IMR-90 (cell line): ENCODE results near the gene OSER1. TPM values are rescaled to one million over a fixed set of nuclear protein-coding genes. Genes with fewer than 3 reads are reported as not detected.

Source experiments
- ATAC-seq: fragments of 200-7000 bp; cut with Tn5 transposase; 2 replicates; pipeline ENCODE4 v1.9.1; 2020; ENCODE audit warnings: low read depth, mild to moderate bottlenecking, moderate library complexity
- BruUV-seq: library from RNA; stranded (reverse); fragments of 400-500 nt; replicated peaks from 2 replicates; lab custom pipeline; 2021; lab: Mats Ljungman, UMichigan
- CTCF ChIA-PET: fragments of 300-600 bp; formaldehyde crosslinking; extraction: SDS; loops from one replicate; lab custom pipeline; 2021; ENCODE audit warnings: antibody characterized with exemption; lab: Yijun Ruan, JAX
- POLR2A ChIA-PET: fragments of 300-600 bp; sonication (Branson Sonifier 250); formaldehyde crosslinking; loops from one replicate; lab custom pipeline; 2022; ENCODE audit warnings: antibody characterized with exemption; ENCODE audit not compliant: unreplicated experiment; lab: Charles Lee
- DNase-seq: peaks from one replicate; pipeline ENCODE4 v3.0.0; 2013
- H2AFZ ChIP-seq: replicated peaks from 2 replicates; pipeline ENCODE3; 2013; ENCODE audit warnings: low read length, mild to moderate bottlenecking; ENCODE audit not compliant: poor library complexity
- H2AK5ac ChIP-seq: 2 replicates; pipeline ENCODE4 v1.6.1; 2013; ENCODE audit warnings: low read depth, low read length, inconsistent platforms
- H2AK9ac ChIP-seq: replicated peaks from 2 replicates; pipeline ENCODE3; 2013; ENCODE audit warnings: mild to moderate bottlenecking, low read depth, low read length, moderate library complexity; ENCODE audit not compliant: poor library complexity
- H2BK120ac ChIP-seq: 2 replicates; pipeline ENCODE4 v1.6.1; 2013; ENCODE audit warnings: low read depth, low read length, inconsistent platforms
- H2BK15ac ChIP-seq: 3 replicates; pipeline ENCODE4 v1.6.1; 2013; ENCODE audit warnings: low read depth, low read length, inconsistent platforms
- H2BK20ac ChIP-seq: 2 replicates; pipeline ENCODE4 v1.6.1; 2013; ENCODE audit warnings: low read depth, mild to moderate bottlenecking, inconsistent platforms, low read length, moderate library complexity
- H2BK5ac ChIP-seq: 2 replicates; pipeline ENCODE4 v1.6.1; 2013; ENCODE audit warnings: mild to moderate bottlenecking, low read depth, low read length, inconsistent platforms; ENCODE audit not compliant: poor library complexity, severe bottlenecking
- H3K14ac ChIP-seq: replicated peaks from 2 replicates; pipeline ENCODE4 v1.6.1; 2013; ENCODE audit warnings: low read depth, low read length, inconsistent platforms
- H3K18ac ChIP-seq: 2 replicates; pipeline ENCODE4 v1.6.1; 2013; ENCODE audit warnings: low read depth, low read length, control low read depth
- H3K23ac ChIP-seq: 2 replicates; pipeline ENCODE4 v1.6.1; 2013; ENCODE audit warnings: low read depth, low read length, inconsistent platforms
- H3K27ac ChIP-seq: 2 replicates; pipeline ENCODE4 v1.5.1; 2013; ENCODE audit warnings: mild to moderate bottlenecking, control low read depth, low read length; ENCODE audit not compliant: insufficient read depth
- H3K27me3 ChIP-seq: 2 replicates; pipeline ENCODE4 v1.6.1; 2013; ENCODE audit warnings: low read length; ENCODE audit not compliant: control insufficient read depth, insufficient read depth
- H3K36me3 ChIP-seq: 2 replicates; pipeline ENCODE4 v1.6.1; 2013; ENCODE audit warnings: low read length, mixed read lengths; ENCODE audit not compliant: control insufficient read depth, insufficient read depth
- H3K4ac ChIP-seq: 2 replicates; pipeline ENCODE4 v1.6.1; 2013; ENCODE audit warnings: low read depth, low read length, inconsistent platforms
- H3K4me1 ChIP-seq: 2 replicates; pipeline ENCODE4 v1.6.1; 2013; ENCODE audit warnings: low read length, mixed read lengths; ENCODE audit not compliant: control insufficient read depth, insufficient read depth
- H3K4me2 ChIP-seq: 2 replicates; pipeline ENCODE4 v1.6.1; 2013; ENCODE audit warnings: low read depth, mild to moderate bottlenecking, control low read depth, low read length, moderate library complexity
- H3K4me3 ChIP-seq: 2 replicates; pipeline ENCODE4 v1.5.1; 2013; ENCODE audit warnings: low read depth, mild to moderate bottlenecking, control low read depth, low read length, moderate library complexity; ENCODE audit not compliant: insufficient read depth
- H3K56ac ChIP-seq: 2 replicates; pipeline ENCODE4 v1.6.1; 2013; ENCODE audit warnings: low read length, inconsistent platforms; ENCODE audit not compliant: insufficient read depth; ENCODE audit errors: extremely low read depth
- H3K79me1 ChIP-seq, 2 experiments: 2 replicates each; pipeline ENCODE4 v1.6.1; 2013; ENCODE audit warnings: low read length in 2 of 2, inconsistent platforms in 1 of 2, low read depth in 1 of 2
- H3K9ac ChIP-seq: 2 replicates; pipeline ENCODE4 v1.6.1; 2013; ENCODE audit warnings: low read depth, low read length, control low read depth
- H3K9me1 ChIP-seq: 2 replicates; pipeline ENCODE4 v1.6.1; 2013; ENCODE audit warnings: low read length, inconsistent platforms; ENCODE audit not compliant: insufficient read depth
- H3K9me3 ChIP-seq: 2 replicates; pipeline ENCODE4 v1.6.1; 2013; ENCODE audit warnings: low read length; ENCODE audit not compliant: control insufficient read depth, insufficient read depth
- H4K20me1 ChIP-seq: 2 replicates; pipeline ENCODE4 v1.6.1; 2013; ENCODE audit warnings: low read length, inconsistent platforms; ENCODE audit not compliant: insufficient read depth
- H4K5ac ChIP-seq: 2 replicates; pipeline ENCODE4 v1.6.1; 2013; ENCODE audit warnings: mild to moderate bottlenecking, low read depth, low read length, control low read depth
- H4K8ac ChIP-seq, 2 experiments: 2 replicates each; pipeline ENCODE4 v1.6.1; 2013; ENCODE audit warnings: low read depth in 2 of 2, low read length in 2 of 2, control low read depth in 1 of 2, inconsistent platforms in 1 of 2
- H4K91ac ChIP-seq: 2 replicates; pipeline ENCODE4 v1.6.1; 2013; ENCODE audit warnings: low read depth, low read length, inconsistent platforms; ENCODE audit not compliant: insufficient read depth
- BHLHE40 ChIP-seq: fragments of 150-350 bp; IDR thresholded peaks from 2 replicates; pipeline ENCODE4 v1.6.1; 2016; ENCODE audit warnings: mild to moderate bottlenecking, low read depth, low read length
- CEBPB ChIP-seq: IDR thresholded peaks from 2 replicates; pipeline ENCODE4 v1.6.1; 2012; ENCODE audit warnings: low read depth, low read length, improper control_type of control experiment
- CHD1 ChIP-seq: IDR thresholded peaks from 2 replicates; pipeline ENCODE4 v1.6.1; 2012; ENCODE audit warnings: low read depth, low read length, improper control_type of control experiment
- ELK1 ChIP-seq: fragments of 150-350 bp; IDR thresholded peaks from 2 replicates; pipeline ENCODE4 v1.6.1; 2016; ENCODE audit warnings: low read depth, mild to moderate bottlenecking, low read length, moderate library complexity, borderline replicate concordance
- MAZ ChIP-seq: IDR thresholded peaks from 2 replicates; pipeline ENCODE4 v1.6.1; 2012; ENCODE audit warnings: low read depth, mild to moderate bottlenecking, low read length, improper control_type of control experiment, moderate library complexity, borderline replicate concordance
- MXI1 ChIP-seq: IDR thresholded peaks from 2 replicates; pipeline ENCODE4 v1.6.1; 2012; ENCODE audit warnings: low read depth, mild to moderate bottlenecking, low read length, moderate library complexity, borderline replicate concordance
- NFE2L2 ChIP-seq: fragments of 150-350 bp; IDR thresholded peaks from 2 replicates; pipeline ENCODE4 v1.6.1; 2016; ENCODE audit warnings: low read depth, mild to moderate bottlenecking, low read length
- POLR2A ChIP-seq: IDR thresholded peaks from 2 replicates; pipeline ENCODE4 v1.6.1; 2012; ENCODE audit warnings: mild to moderate bottlenecking, low read depth, low read length
- RAD21 ChIP-seq: IDR thresholded peaks from 2 replicates; pipeline ENCODE4 v1.6.1; 2012; ENCODE audit warnings: low read length, improper control_type of control experiment
- RCOR1 ChIP-seq: IDR thresholded peaks from 2 replicates; pipeline ENCODE4 v1.6.1; 2012; ENCODE audit warnings: mild to moderate bottlenecking, low read length, improper control_type of control experiment; ENCODE audit not compliant: insufficient replicate concordance
- RFX5 ChIP-seq: IDR thresholded peaks from 2 replicates; pipeline ENCODE4 v1.8.0; 2012; ENCODE audit warnings: low read depth, mild to moderate bottlenecking, low read length, moderate library complexity
- SMC3 ChIP-seq: fragments of 150-350 bp; IDR thresholded peaks from 2 replicates; pipeline ENCODE4 v1.6.1; 2016; ENCODE audit warnings: low read depth, mild to moderate bottlenecking, antibody characterized with exemption, low read length, moderate library complexity
- WGBS, 2 experiments: methylation state at CpG; one replicate each; pipeline versions ENCODE4 v1.1.5 to v1.1.7; 2013; ENCODE audit warnings: missing lambda C conversion rate in 2 of 2; ENCODE audit not compliant: insufficient read length in 1 of 2; ENCODE audit errors: extremely low coverage in 2 of 2; 5-methylcytosine and 5-hydroxymethylcytosine counted together
- dilution Hi-C: fragments of 300-500 bp; cut with HindIII; formaldehyde crosslinking; loops from one replicate; pipeline ENCODE4 v1.14.3; 2018; ENCODE audit warnings: low sequenced_read_pairs; ENCODE audit not compliant: unreplicated experiment
- in situ Hi-C: fragments of 300-500 bp; cut with MboI; formaldehyde crosslinking; loops from 3 replicates; pipeline ENCODE4 v1.14.3; 2019; ENCODE audit warnings: low sequenced_read_pairs, inconsistent platforms, mixed read lengths
- intact Hi-C: fragments of 100-400 bp; cut with micrococcal nuclease; formaldehyde crosslinking; loops from 2 replicates; pipeline ENCODE4 v1.10.0; 2022
- polyA plus RNA-seq, 3 experiments: library from polyadenylated mRNA; depleted of rRNA; stranded (reverse); fragments of >200 nt; gene quantifications; 2 replicates each; pipeline ENCODE4 v1.2.3, GENCODE V29; 2012; ENCODE audit warnings: low replicate concordance in 1 of 3
- total RNA-seq: library from RNA; depleted of rRNA; stranded (reverse); fragments of >200 nt; gene quantifications from 2 replicates; pipeline ENCODE4 v1.2.3, GENCODE V29; 2012

Gene OSER1
- total and polyA plus RNA-seq, 2 of the 4 experiments (the other 2 are of a cell fraction), result 32.6 to 70.6 TPM

DNA sequence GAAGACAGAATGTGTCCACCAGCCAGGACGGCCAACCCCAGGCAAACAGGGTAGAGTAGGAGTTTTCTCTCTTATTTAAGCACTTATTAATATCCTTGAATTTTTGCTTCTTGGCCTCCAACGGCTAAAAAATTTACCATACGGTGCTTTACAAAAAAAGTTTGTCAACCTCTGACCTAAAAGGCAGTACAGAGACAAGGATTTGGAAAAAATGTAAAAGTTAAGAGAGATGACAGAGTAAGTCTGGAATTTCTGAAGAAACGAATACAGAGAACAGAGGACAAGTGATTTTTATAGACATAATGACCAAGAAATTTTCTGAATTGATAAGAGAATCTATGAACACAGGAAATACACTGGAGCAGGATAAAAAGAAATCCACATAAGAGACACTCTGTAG lies 10.2 kb downstream of the OSER1 start:
- H3K56ac ChIP-seq, result no peak overlapping the region
- peaks cover 19% of the 10 kb centered on the region for H3K4me1 ChIP-seq
- H3K4me3 ChIP-seq, result no peak overlapping the region
- WGBS, 2 experiments, result no CpG with 5 or more reads among the region's 4 CpGs
- peak overlapping the region; percentile 35 for H2BK5ac ChIP-seq
- H3K18ac ChIP-seq, result no peak overlapping the region
- CTCF ChIA-PET, result no interaction called here
- H2AK5ac ChIP-seq, result no peak overlapping the region
- peak overlapping the region; percentile 73 for H3K4ac ChIP-seq
- H3K14ac ChIP-seq, result peak overlapping the region; percentile 75; the same call in 1 of the 2 replicates
- H3K4me2 ChIP-seq, result no peak overlapping the region
- no peak overlapping the region for H2AFZ ChIP-seq
- 0 out of 2 replicates have a peak overlapping the region, but pooled peaks have one; percentile 29 for H4K91ac ChIP-seq
- H3K36me3 ChIP-seq, result peaks cover 40% of the 10 kb centered on the region
- H2AK9ac ChIP-seq, result peak overlapping the region; percentile 22
- H3K23ac ChIP-seq, result peak overlapping the region; percentile 91; the same call in 1 of the 2 replicates
- peak overlapping the region; percentile 42 for H2BK120ac ChIP-seq
- DNase-seq, result peak; percentile 20
- in situ Hi-C loops (no loop called here), dilution Hi-C loops (no loop called here), intact Hi-C loops (loop anchor here (10.0 kb wide), 1 partner anchor 746 kb away; the partner anchor contains the start of gene SRSF6)
- H3K9ac ChIP-seq, result no peak overlapping the region
- H4K8ac ChIP-seq, result peak overlapping the region; percentile 31 to 37; a peak in 2 of 4 replicates
- POLR2A ChIA-PET, result no interaction called here
- BruUV-seq, result no TSS peak
- peak; percentile 13; the same call in 1 of the 2 replicates for ATAC-seq
- 0 out of 2 replicates have a peak overlapping the region, but pooled peaks have one; percentile 54 for H2BK20ac ChIP-seq
- H4K20me1 ChIP-seq, result peaks cover 8% of the 10 kb centered on the region
- H3K79me1 ChIP-seq, result peaks cover 40 to 71% of the 10 kb centered on the region in 2 experiments
- H2BK15ac ChIP-seq, result no peak overlapping the region
- H3K9me3 ChIP-seq, result no peaks in the 10 kb centered on the region
- H3K27me3 ChIP-seq, result no peaks in the 10 kb centered on the region
- 0 out of 2 replicates have a peak overlapping the region, but pooled peaks have one; percentile 10 for H3K27ac ChIP-seq
- peaks cover 33% of the 10 kb centered on the region for H3K9me1 ChIP-seq
- no peak overlapping the region for H4K5ac ChIP-seq
- TF ChIP-seq BHLHE40 (no peak), RAD21 (no peak), MXI1 (no peak), CHD1 (no peak), RFX5 (no peak), RCOR1 (no peak), ELK1 (no peak), SMC3 (no peak), CEBPB (no peak), MAZ (no peak), POLR2A (no peak), NFE2L2 (no peak)
